HG03159 (cell line): ENCODE data around the gene ZNF23.
"Not testable (repeated sequence)": the region's sequence is repeated elsewhere in the genome, so short reads cannot be mapped to it uniquely, and the experiment has no call there.

Source experiments
- ATAC-seq: cut with Tn5 transposase; IDR thresholded peaks from one replicate; pipeline ENCODE4 v1.9.1; 2021; ENCODE audit warnings: mild to moderate bottlenecking, moderate library complexity; ENCODE audit not compliant: unreplicated experiment

ZNF23 gene

GRCh38 chr16:71461686-71462648 is at the start of gene ZNF23:
Gene ZNF23, minus strand, starts transcription at chr16:71462247. Its CDS starts 5,451 bp downstream, at chr16:71456796.
- peak; percentile 97 for ATAC-seq

GRCh38 chr16:71507061-71507460 is 45.0 kb upstream of the ZNF23 start:
- no peak for ATAC-seq

GRCh38 chr16:71504901-71505300 is 42.9 kb upstream of the ZNF23 start:
- no peak for ATAC-seq

- not testable (repeated sequence) for ATAC-seq
Observed at GRCh38 chr16:71504051-71504450, 42.0 kb upstream of the ZNF23 start.

- ATAC-seq, result no peak
Observed at GRCh38 chr16:71501547-71501946, 39.5 kb upstream of the ZNF23 start.

GRCh38 chr16:71500964-71501363 is 38.9 kb upstream of the ZNF23 start:
- ATAC-seq, result no peak

- ATAC-seq, result peak; percentile 60
Observed at GRCh38 chr16:71499775-71500364, 37.8 kb upstream of the ZNF23 start.

- no peak for ATAC-seq
Observed at GRCh38 chr16:71498031-71498430, 36.0 kb upstream of the ZNF23 start.

GRCh38 chr16:71493213-71493612 is 31.2 kb upstream of the ZNF23 start:
- no peak for ATAC-seq

GRCh38 chr16:71492786-71493185 is 30.7 kb upstream of the ZNF23 start:
- no peak for ATAC-seq

GRCh38 chr16:71491054-71491453 is 29.0 kb upstream of the ZNF23 start:
- no peak for ATAC-seq

GRCh38 chr16:71490361-71490760 is 28.3 kb upstream of the ZNF23 start:
- no peak for ATAC-seq

- no peak for ATAC-seq
Observed at GRCh38 chr16:71489122-71489521, 27.1 kb upstream of the ZNF23 start, which contains the start of gene ZNF19. Gene ZNF19, minus strand, starts transcription at chr16:71489324. Its CDS starts 7,210 bp downstream, at chr16:71482114.

GRCh38 chr16:71484006-71484893 is 22.2 kb upstream of the ZNF23 start:
- ATAC-seq, result peak; percentile 91

- ATAC-seq, result no peak
Observed at GRCh38 chr16:71482569-71482968, 20.5 kb upstream of the ZNF23 start.

GRCh38 chr16:71480956-71481355 is 18.9 kb upstream of the ZNF23 start:
- no peak for ATAC-seq

GRCh38 chr16:71479420-71479819 is 17.4 kb upstream of the ZNF23 start:
- ATAC-seq, result no peak

- ATAC-seq, result no peak
Observed at GRCh38 chr16:71476457-71477124, 14.5 kb upstream of the ZNF23 start.

- no peak for ATAC-seq
Observed at GRCh38 chr16:71474864-71475263, 12.8 kb upstream of the ZNF23 start.

GRCh38 chr16:71473891-71474290 is 11.8 kb upstream of the ZNF23 start:
- no peak for ATAC-seq
